MV-4-11 (cell line): ENCODE data around the gene PPIL1.

Experiments used
- DNase-seq: peaks from one replicate; lab custom pipeline; 2025; lab: John Stamatoyannopoulos, UW

The PPIL1 gene

DNA sequence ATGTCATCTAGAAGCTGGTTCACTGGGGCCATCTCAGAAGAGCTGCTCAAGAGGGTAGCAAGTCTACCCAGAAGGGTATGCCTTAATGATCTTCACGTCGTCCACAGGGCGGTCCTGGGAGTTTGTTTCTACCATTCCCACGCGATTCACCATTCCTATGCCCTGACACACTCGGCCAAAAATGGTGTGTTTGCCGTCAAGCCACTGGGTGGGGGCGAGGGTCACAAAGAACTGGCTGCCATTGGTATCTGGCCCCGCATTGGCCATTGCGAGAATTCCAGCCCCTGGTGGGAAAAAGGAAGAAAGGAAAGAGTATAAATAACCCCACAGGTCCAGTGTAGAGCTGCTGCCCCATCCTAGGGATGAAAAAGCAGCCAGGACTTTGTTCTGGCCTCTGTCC is 18.9 kb downstream of the PPIL1 start:
- no peak for DNase-seq

DNA sequence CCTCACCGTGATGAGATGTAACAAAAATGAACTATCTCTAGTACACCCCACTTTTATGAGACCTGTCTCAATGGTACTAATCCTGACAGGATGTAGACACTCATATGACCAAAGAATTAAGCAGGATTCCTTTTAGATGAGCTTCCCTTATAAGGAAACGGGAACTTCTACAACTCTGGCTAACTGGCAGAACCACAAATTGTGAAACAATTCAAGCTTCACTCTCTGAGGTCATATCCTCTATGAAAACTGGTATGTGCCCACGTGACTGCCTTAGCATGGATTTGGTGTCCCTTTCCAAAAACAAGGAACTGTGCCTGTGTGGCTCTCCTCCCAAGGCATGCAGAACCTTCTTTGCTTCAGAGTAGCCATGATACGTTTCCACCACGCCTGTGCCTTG is 21.3 kb downstream of the PPIL1 start:
- DNase-seq: peak; percentile 100

DNA sequence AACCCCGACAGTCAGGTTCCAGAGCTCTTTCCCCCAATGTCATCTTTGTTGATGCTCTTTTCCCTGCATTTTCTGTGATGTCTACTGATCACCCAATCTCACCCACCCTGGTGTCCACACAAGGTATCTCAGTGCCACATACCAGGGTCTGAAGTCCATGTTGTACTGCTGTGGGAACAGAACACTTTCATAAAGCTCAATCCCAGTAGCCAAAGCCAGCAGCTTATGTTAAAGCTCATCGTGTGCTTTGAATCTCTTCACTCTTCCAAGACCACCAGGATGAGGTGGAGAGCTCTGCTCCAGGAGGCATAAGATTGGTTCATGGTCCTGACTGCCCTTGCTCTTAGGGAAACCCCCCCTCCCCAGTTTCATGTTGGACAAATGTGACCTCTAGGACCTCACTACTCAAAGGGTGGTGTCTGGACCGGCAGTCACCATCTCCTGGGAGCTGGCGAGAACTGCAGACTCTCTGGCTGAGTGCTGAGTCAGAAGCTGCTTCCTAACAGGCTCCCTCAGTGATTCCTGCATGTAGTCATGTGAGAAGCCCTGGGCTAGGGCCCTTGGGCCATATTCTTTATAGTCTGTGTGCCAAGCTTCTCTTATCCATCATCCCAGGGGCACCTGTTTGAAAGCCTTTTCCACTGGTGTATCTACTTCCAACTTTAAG is 22.0 kb downstream of the PPIL1 start:
- DNase-seq: peak; percentile 26

DNA sequence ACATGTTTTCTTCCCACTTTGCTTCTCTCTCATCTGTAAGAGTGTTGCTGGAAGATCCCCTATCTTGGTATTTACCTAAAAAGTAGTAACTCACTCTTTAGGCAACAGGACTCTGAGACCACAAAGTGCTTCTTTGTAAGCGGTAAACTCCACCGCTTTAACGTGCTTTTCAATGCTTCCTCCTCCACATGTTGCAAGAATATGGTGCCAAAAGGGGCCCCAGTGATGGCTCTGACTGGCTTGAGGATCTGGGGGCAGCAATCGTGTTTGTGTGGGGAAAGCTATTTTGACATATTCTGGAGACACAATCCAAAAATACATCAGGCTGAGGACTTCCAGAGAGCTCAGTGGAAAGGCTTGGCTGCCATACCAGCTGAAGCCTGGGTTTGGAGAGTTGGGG is 23.0 kb downstream of the PPIL1 start:
- peak; percentile 80 for DNase-seq

DNA sequence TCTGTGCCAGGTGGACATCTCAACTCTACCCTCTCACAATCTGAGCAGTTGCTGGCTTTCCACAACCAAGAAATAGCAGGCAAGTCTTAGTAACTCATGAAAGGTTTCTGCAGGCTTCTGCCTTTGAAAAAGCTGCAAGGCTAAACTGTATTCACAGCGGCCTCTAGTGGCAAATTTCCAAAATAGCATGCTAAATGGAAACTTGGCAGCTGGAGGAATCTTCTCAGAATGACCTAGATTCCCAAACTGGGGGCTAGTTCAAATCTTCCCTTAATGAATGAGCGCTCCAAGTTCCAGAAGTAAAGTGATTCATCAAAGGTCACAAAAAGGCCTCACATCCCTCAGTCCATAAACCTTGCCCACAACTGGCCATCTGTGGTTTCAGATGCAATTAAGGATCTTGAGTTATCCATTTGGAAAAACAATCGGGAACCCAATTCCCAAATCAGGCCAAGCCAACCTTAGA is 23.4 kb downstream of the PPIL1 start:
- DNase-seq: peak; percentile 65

DNA sequence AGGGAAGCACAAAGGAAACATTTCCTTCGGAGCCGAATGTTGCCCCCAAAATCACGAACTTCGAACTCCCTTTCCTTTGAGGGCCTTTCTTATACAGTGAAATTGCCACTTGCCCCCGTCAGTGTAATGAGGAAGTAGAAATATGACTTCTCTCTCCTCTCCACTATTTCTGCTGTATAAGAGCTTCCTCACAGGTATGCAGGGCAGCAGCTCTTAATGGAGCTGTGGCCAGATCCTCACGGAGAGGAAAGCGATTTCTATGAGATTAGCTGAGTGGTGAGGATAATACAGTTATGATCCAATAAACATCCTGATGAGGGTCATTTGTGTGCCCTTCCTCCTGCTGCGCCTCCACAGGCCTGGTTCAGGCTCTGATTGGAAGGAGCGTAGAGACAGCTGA is 24.6 kb downstream of the PPIL1 start:
- no peak for DNase-seq

DNA sequence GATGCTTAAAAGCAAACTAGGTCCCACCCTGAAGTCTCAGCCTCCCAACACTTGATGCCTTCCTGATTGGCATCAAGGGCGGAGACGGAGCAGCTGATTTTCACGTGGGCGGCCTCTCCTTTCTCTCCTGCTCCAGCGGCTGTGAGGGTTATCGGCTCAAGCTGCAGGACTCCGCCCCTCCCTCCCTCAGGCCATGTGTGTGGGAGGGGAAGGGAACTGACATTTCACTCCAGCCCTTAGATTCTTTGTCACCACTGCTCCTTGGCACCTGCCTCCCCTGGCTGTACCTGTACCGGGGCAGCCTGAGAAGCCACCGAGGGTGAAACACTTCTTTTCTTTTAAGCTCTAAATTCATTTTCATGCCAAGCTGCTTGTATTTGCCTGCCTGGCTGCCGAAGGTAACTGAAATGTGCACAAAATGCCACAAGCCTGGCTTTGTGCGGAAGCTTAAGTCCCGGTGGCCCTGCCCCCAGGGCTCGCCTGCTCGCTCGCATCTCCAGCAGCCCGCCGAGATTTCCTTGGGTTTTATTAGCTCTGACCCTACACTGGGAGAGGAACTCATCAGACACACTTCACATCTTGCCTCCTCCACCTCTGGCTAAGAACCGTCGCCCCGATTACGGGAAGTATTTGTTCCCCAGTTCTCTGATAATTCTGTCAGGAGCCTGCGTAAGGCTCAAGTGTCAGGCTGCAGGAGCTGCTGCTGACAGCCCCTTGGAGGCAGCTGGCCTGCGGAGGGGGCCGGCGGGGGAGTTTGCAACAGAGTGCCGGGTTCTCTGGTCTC is 25.8 kb downstream of the PPIL1 start:
- no peak for DNase-seq

DNA sequence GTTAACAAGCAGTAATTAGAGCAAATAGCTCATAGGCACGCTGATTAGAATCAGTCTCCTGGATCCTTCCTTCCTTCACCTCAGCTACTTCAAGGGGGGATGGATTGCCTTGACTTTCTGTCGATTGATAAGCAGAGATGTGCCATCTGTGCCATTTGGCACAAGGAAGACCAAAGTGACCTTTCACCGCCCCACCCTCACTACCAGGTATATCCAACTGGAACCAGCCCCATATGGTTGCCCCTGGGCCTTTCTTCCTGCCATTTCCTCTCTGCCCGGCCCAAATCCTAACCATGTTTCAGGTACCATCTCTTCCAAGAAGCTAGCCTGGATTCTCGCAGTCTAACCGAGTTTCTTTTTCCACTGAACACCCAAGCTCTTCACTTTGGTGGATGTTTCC is 26.6 kb downstream of the PPIL1 start:
- DNase-seq: no peak

DNA sequence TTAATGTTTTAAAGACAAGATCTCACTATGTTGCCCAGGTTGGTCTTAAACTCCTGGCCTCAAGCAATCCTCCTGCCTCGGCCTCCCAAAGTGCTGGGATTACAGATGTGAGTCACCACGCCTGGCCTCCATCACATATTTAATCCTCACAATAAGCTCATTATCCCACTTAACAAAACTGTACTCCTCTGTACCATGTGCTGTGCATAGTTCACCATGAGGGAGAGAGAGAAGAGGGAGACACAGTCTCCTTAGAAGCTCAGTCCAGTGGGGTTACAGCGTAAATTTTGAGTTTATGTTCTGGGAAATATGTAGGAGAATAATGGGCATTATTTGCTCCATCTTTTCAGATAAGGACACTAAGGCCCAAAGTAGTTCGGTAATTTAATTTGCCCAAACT is 27.5 kb downstream of the PPIL1 start:
- DNase-seq: no peak

DNA sequence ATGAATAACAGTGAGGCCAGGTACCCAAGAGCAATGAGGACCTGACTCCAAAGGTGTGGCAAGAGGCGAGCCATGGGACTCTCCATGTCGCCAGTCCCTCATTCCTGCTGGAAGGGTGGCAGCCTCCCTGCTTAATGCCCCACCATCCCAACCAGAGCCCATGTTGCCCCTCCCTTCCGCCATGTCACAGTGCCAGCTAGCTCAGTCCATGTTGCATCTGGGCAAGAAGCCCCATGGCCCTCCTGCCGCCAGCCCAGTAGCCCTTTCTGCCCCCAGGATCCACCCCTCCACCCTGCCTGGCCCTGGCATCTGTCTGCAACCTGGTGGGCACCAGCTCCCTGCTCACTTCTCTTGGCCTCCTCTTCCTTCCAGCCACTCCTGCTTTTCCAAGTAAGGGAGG is 29.4 kb downstream of the PPIL1 start:
- no peak for DNase-seq

DNA sequence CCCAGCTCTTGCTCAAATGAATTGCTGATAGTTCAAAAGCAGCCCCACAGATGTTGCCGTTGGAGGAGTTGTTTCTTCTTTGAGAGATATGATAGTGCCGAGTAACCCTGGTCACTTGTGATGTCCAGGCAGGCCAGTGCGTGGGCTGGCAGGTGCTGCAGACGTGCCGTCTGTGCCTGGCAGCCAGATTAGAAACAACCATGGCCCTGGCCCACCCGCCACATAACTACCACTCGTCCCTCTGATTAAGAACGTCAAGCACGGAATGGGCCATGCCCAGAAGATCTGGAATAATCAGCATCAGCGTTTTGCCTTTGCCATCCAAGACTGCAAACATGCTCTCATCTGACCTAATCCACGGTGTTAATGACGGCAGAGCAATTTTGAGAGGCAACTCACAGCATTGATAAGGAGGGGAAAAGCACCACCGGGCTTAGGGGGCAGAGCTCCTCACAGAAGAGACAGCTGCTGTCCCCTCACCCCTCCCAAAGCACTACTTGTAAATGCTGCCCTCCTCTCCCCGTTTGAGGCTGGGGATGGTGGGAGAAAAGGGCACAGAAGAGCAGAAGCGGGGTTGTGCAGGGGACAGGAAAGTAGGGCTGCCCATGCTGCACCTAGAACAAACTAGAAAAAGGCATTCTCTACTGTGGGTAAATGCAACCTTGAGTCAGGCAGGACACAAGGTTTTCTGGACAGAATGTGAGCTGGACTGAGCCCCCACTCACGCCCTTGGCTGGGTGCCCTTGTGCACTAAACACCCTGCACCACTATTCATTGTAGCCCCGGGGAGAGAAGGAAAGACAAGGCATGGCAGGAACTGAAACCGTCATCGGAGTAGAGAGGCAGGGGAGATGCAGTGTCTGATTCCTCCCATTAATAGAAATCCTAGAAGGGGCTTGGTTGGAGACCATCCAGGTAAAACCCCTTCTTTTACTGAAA is 30.1 kb downstream of the PPIL1 start:
- DNase-seq: peak; percentile 32

DNA sequence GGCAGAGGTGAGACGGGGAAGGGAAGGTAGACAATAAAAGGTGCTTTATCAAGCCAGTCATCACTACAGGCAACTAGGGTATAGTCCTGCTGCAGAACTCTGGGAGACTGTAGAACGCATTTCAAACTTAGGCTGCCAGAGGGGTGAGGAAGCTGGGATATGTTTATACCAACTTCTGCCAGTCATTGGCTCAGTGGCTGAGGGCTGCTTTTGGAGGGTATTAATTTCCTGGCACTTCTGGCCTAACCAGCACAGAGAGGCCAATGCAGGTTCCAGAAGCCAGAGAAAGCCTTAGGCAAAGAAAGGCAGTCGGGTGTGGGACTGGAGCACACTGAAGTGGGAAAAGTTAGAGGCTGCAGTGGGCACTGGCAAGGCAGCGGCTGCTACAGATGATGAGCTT is 31.4 kb downstream of the PPIL1 start:
- no peak for DNase-seq

DNA sequence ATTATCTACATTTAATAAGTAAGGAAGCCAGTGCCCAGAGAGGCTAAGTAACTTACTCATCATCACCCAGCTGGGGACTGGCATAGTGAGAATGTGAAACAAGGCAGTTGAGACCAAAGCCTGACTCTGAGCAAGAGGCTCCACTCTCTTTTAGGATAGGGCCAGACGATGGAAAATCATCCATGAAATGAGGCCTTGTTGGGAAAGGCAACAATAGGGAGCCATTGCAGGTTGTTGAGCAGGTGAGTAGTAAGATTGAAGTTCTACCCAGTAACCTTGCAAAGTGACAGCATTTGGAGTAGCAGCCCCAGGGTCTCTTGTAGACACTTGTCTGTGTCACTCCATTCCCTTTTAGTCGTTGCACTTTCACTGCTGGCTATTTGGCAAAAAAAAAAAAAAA is 32.8 kb downstream of the PPIL1 start:
- DNase-seq: peak; percentile 24

DNA sequence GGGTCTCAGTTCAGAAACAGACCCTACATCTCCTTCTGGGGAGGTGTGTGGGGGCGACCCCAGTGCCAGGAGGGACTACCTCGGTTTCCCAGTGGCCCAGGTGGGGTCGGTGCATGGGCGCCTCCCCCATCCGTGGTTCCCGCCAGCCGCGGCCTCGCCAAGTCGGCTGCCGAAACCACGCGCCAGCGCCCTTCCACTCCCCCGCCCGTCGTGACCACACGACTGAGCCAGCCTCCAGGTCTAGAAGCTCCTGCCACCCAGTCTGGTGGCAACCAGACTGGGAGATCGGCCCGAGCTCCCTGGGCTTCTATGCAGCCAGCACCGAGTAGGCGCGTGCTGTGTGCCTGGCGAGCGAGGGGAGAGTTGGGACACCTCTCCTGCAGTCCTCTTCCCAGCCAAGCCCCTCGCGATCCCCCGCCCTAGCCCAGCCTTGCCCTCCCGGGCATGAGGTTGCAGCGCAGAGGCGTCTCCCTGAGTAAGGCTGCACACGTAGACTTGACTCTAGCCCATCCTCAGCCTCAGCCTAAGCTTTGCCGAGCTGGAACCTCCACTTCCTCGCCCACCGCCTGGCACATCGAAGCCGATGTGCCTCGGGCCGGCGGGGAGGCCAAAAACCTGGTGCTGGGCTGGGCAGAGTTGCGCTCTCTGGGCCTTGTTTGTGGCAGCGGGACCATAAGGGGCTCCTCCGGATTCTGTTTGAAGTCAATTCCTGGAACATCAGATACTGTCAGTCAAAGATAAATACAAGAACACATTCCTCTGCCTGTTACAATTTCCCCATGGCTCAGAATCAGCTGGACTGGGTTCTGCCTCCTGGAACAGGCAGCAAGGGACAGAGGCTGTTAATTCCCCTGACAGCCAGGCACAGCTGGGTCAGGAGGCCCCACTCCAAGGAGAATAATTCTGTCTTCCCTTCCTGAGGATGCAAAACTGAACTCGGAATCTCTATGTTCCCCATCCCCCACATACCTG is 33.9 kb downstream of the PPIL1 start:
- DNase-seq: peak; percentile 36

DNA sequence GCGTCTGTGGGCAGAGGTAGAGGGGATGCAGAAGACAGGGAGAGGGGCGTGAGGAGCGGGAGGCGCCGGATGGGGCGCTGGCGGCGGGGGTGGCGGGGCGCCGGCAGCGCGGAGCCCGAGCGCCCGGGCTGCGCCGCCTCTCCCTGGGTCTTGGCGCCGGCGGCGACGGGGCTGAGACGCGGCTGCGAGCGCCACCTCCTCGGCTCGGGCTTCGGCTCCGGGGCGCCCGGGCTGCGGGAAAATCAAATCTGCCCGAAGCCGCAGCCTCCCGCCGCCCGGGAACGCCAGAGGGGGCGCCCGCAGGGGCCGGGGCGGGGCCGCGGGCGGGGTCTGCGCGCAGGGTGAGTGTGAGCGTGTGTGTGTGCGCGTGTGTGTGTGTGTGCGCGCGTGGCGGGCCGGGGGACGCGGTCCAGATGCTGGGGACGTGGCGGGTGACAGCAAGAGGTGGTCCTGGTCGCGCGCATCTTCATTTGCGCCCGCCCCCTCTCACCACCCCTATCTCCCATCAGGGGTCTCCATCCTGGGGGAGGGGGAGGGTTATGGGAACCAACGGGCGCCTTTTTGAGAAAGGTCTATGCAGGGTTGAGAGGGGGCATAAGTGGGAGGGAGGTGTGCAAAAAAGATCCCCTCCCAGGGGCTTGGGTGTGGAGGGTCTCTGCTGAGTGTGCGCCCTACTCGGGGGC is 34.7 kb downstream of the PPIL1 start:
- no peak for DNase-seq

DNA sequence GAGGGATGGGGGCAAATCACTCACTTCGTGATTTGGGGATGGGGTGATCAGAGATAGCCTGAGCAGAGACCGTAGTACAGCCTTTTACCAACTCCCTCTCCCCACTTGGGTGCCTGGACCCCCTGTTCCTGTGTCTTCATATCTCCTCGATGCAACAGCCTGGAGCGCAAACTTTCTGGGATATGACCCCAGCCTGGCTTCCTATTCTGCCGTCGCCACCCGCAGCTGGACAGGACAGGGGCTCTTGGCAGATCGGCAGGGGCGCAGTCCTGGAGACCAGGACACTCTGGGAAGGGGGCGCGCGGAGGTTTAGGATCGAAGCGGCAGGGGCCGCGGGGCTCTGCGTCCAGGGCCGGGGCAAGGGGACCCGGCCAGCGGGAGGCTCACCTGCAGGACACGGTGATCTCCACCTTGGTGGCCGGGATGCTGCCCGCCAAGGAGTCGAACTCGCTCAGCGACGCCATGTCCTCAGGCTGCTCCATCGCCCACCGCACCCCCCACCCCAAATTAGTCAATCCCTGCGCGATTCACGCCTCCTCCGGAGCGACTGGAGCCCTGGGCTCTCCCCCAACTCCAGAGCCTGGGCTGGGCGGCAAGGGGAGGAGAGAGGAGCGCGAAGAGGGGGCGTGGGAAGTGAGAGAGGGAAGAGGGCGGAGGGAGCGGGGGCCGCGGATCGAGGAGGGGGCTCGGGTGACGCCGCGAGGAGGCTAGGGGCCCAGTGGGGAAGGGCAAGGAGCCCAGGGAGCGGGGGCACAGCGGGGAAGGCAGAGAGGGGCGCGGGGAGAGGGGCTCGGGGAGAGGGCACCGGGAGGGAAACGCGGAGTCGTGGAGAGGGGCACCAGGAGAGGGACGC is 35.5 kb downstream of the PPIL1 start, which contains the start of gene CPNE5:
TSS of gene CPNE5 (minus strand) at position 549 of the 853 bp plus-strand sequence. CDS start at position 482, 67 bp downstream.
- DNase-seq: no peak

DNA sequence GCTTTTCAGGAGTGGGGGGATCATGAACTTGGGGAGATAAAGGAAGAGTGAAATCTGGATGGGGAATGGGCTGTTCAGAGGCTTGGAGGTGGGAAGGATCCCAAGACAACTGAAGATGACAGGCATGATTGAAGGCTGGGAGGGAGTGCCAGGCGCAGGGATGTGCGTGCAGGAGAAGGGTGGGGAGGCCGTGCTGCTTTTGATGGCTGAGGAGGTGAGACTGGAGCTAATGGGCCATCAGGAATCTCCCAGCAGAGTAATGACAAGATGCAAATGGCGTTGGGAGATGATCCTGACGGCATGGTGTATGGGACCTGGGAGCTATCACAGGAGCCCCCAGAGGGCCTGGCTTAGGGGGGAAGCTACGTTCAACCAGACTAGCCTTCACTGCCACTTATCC is 36.9 kb downstream of the PPIL1 start:
- no peak for DNase-seq

DNA sequence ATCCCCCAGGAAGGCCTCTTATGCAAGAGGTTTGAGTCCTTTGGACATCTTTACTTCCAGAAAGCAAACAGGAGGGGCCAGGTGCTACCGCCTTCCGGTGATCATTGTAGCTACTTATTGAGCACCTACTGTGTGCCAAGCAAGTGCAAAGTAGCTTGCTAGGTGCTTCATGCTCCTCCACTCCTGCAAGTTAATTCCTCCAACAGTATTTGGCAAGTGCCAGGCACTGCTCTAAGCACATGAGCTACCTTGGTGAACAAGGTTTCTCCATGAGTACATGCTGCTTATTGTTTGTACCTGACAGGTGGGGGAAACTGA is 37.6 kb downstream of the PPIL1 start:
- no peak for DNase-seq

DNA sequence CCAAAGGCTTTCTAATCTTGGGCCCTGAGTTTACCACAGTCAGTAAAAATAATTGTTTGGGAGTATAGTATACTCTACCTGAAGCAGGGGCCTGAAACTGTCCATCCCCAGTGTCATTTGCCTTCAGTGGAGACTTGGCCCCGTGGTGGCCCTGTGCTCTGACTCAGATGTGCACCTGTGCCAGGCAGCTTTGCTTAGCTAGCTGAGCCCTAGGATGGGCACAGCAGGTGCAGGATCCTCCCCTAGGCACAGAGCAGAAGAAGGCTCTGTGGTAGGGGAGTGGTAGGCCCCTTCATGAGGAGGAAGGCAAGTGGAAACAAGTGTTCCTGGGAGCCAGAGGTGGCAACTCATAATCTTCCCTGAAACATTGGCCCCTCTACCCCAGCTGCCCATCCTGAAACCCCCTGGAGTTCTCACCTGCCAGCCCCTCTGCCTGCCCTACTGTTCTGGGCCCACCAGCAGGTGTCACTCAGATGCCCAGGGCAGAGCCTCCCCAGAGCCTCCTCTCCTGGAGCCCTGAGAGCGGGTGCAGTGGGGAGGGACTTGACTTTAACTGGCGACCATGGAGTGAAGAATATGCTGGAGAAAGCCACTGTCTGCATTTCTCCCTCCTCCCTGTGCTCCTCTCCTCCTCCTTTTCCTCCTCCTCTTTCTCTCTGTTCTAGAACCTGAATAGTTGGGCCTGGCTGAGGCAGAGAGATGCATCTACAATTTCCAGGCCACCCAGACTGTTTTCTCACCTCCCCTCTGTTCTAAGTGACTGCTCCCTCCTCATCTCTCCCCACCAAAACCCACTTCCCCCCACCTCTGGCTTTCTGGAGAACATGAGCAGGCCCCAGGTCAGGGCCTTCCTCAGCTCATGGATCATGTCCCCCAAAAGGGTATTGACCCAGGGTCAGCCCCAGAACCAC is 38.2 kb downstream of the PPIL1 start:
- no peak for DNase-seq
